ENCODE data around the gene DLST.

GRCh38 chr14:74921053-74921620 is 39.4 kb downstream of the DLST start:
- TF ChIP-seq CTCF (IDR thresholded peaks at IDR 0.05) (no peak), EZH2 (IDR thresholded peaks at IDR 0.05) (no peak), EZH2phosphoT487 (IDR thresholded peaks at IDR 0.05) (no peak)
